Keratinocyte (primary cell): ENCODE measurements around the gene GALNT6.

Source experiments
- EZH2 ChIP-seq: IDR thresholded peaks from one replicate; pipeline ENCODE4 v1.6.1; 2012; ENCODE audit warnings: inconsistent platforms, mild to moderate bottlenecking, low read length, moderate library complexity
- TF ChIP-seq, protein P1 (sequence below), 3 experiments: IDR thresholded peaks in 1 of 3; conservative IDR thresholded peaks in 1 of 3; optimal IDR thresholded peaks in 1 of 3; 2 replicates in 2 of 3; 3 replicates in 1 of 3; pipeline versions ENCODE3 to v1.5.1; 2011; ENCODE audit warnings: low read length in 3 of 3, mild to moderate bottlenecking in 3 of 3, moderate library complexity in 2 of 3, control low read depth in 1 of 3, inconsistent platforms in 1 of 3; ENCODE audit not compliant: insufficient read depth in 2 of 3; ENCODE audit errors: extremely low read depth in 1 of 3

GRCh38 chr12:51362747-51363342, 28.4 kb downstream of the GALNT6 start:
- TF ChIP-seq, protein P1, sequence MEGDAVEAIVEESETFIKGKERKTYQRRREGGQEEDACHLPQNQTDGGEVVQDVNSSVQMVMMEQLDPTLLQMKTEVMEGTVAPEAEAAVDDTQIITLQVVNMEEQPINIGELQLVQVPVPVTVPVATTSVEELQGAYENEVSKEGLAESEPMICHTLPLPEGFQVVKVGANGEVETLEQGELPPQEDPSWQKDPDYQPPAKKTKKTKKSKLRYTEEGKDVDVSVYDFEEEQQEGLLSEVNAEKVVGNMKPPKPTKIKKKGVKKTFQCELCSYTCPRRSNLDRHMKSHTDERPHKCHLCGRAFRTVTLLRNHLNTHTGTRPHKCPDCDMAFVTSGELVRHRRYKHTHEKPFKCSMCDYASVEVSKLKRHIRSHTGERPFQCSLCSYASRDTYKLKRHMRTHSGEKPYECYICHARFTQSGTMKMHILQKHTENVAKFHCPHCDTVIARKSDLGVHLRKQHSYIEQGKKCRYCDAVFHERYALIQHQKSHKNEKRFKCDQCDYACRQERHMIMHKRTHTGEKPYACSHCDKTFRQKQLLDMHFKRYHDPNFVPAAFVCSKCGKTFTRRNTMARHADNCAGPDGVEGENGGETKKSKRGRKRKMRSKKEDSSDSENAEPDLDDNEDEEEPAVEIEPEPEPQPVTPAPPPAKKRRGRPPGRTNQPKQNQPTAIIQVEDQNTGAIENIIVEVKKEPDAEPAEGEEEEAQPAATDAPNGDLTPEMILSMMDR (optimal IDR thresholded peaks at IDR 0.05 in 1 of 3, IDR thresholded peaks at IDR 0.05 in 1 of 3, conservative IDR thresholded peaks at IDR 0.05 in 1 of 3; ENCODE audit: extremely low read depth in 1 of 3, insufficient read depth in 2 of 3, low read length in 3 of 3): no peak
- TF ChIP-seq EZH2: no peak
